DMS153 treated with DMSO at 0.1 percent for 48 hours (cell line): ENCODE measurements around the gene CHST14.
"Not testable (repeated sequence)": the region's sequence is repeated elsewhere in the genome, so short reads cannot be mapped to it uniquely, and the experiment has no call there.

Experiments used
- DNase-seq: peaks from one replicate; lab custom pipeline; 2025; ENCODE audit not compliant: unreplicated experiment; lab: John Stamatoyannopoulos, UW

The CHST14 gene

GRCh38 chr15:40440743-40441564 is 29.8 kb upstream of the CHST14 start, which contains the start of gene BAHD1:
Gene BAHD1 (plus strand): TSS chr15:40440953. CDS start chr15:40458465, 17,512 bp downstream.
- DNase-seq: peak; percentile 47

- DNase-seq: no peak
These were observed 28.9 kb upstream of the CHST14 start for GRCh38 chr15:40441565-40442531.

GRCh38 chr15:40443255-40443654 is 27.5 kb upstream of the CHST14 start:
- DNase-seq: no peak

- no peak for DNase-seq
These were observed 26.9 kb upstream of the CHST14 start for GRCh38 chr15:40443846-40444245.

- no peak for DNase-seq
These were observed 26.0 kb upstream of the CHST14 start for GRCh38 chr15:40444736-40445135.

GRCh38 chr15:40445421-40445922 is 25.3 kb upstream of the CHST14 start:
- DNase-seq: no peak

GRCh38 chr15:40446144-40446543 is 24.6 kb upstream of the CHST14 start:
- DNase-seq: no peak

- DNase-seq: no peak
These were observed 22.4 kb upstream of the CHST14 start for GRCh38 chr15:40448354-40448753.

GRCh38 chr15:40449275-40449674 is 21.5 kb upstream of the CHST14 start:
- DNase-seq: no peak

- no peak for DNase-seq
These were observed 20.7 kb upstream of the CHST14 start for GRCh38 chr15:40450047-40450446.

GRCh38 chr15:40451527-40452158 is 19.1 kb upstream of the CHST14 start:
- DNase-seq: no peak

GRCh38 chr15:40452296-40453090 is 18.3 kb upstream of the CHST14 start:
- no peak for DNase-seq

- DNase-seq: not testable (repeated sequence)
These were observed 16.8 kb upstream of the CHST14 start for GRCh38 chr15:40453941-40454340.

- DNase-seq: no peak
These were observed 15.8 kb upstream of the CHST14 start for GRCh38 chr15:40454904-40455391.

GRCh38 chr15:40456299-40456712 is 14.5 kb upstream of the CHST14 start:
- no peak for DNase-seq

GRCh38 chr15:40456738-40457137 is 14.0 kb upstream of the CHST14 start:
- no peak for DNase-seq

GRCh38 chr15:40458495-40459371 is 12.1 kb upstream of the CHST14 start:
- no peak for DNase-seq

GRCh38 chr15:40459391-40460015 is 11.3 kb upstream of the CHST14 start:
- DNase-seq: no peak

- DNase-seq: no peak
These were observed 10.4 kb upstream of the CHST14 start for GRCh38 chr15:40460404-40460803.
